ENCODE data around the gene SLC30A3.

Gene SLC30A3

DNA sequence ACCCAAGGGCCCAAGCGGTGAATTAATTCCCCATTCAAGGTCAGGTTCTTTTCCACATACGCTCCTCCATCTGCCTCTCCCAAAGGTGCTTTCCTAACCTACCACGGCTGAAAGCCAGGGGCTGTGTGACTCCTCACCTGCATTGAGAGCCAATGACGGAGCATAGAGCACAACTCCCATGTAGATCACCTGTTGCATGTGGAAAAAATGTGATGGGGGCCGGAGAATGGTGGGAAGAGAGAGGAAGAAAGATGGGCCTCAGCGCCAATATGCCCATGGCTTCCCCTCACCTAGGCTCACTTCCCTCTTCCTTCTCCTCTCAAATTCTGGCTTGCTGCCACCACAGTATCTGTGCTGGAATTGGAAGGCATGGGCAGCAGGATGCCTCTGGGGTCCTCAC lies 56.5 kb downstream of the SLC30A3 start:
- no peaks in the 10 kb centered on the region for H3K9me3 Mint-ChIP-seq
- H3K27ac Mint-ChIP-seq = no peak overlapping the region
- no peak for DNase-seq
- no peak overlapping the region for H3K4me3 Mint-ChIP-seq
- H3K36me3 Mint-ChIP-seq = peaks cover 20% of the 10 kb centered on the region
- H3K4me1 Mint-ChIP-seq = peaks cover 37% of the 10 kb centered on the region
- no peaks in the 10 kb centered on the region for H3K27me3 Mint-ChIP-seq
- CTCF ChIA-PET = no interaction called here

DNA sequence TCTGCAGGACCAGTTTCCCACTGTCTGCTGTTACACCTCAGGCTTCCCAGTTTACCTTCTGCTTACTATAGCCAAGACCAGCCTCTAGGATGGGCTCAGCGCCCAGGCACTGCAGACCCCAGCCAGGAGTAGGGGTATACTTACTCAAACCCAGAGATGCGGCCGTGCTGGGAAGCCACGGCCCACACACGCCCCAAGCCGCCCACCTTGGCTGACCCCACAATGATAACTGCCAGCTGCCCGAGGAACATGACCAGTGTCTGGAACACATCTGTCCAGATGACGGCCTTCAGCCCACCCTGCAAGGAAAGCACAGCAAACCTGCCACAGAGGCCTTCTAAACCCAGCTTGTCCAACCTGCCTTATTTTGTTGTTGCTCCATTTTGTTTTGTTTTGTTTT lies 57.6 kb downstream of the SLC30A3 start:
- H3K27ac Mint-ChIP-seq = peak overlapping the region; percentile 39
- CTCF ChIA-PET = no interaction called here
- H3K27me3 Mint-ChIP-seq = no peaks in the 10 kb centered on the region
- H3K36me3 Mint-ChIP-seq = peaks cover 20% of the 10 kb centered on the region
- peaks cover 32% of the 10 kb centered on the region for H3K4me1 Mint-ChIP-seq
- no peak overlapping the region for H3K4me3 Mint-ChIP-seq
- no peak for DNase-seq
- H3K9me3 Mint-ChIP-seq = no peaks in the 10 kb centered on the region

GRCh38 chr2:27204566-27204965 lies 58.3 kb downstream of the SLC30A3 start:
- Mint-ChIP-seq H3K36me3 (peaks cover 20% of the 10 kb centered on the region), H3K4me1 (peaks cover 26% of the 10 kb centered on the region), H3K27ac (peak overlapping the region; percentile 39), H3K9me3 (no peaks in the 10 kb centered on the region), H3K4me3 (no peak overlapping the region), H3K27me3 (no peaks in the 10 kb centered on the region)
- CTCF ChIA-PET = no interaction called here
- no peak for DNase-seq

DNA sequence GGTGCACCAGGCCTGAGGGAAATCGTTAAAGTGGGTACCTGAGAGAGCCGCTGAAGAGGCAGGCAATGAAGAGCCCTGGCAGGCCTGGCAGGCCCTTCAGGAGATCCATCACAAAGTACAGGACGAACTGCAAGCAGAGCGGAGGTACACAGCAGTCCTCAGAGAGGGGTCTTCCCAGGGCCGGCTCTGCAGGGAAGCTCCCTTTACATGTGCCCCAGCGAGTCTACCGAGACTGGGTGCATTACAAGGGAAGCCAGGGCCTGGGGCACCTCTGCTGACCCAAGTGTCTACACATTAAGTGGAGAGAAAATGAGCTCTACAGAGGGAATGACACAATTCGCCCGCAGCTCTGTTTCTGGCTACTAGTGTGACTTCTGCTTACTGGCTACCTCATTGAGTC lies 59.1 kb downstream of the SLC30A3 start:
- Mint-ChIP-seq H3K9me3 (no peaks in the 10 kb centered on the region), H3K4me1 (peaks cover 22% of the 10 kb centered on the region), H3K36me3 (peaks cover 20% of the 10 kb centered on the region), H3K4me3 (no peak overlapping the region), H3K27ac (no peak overlapping the region), H3K27me3 (no peaks in the 10 kb centered on the region)
- no peak for DNase-seq
- CTCF ChIA-PET = no interaction called here

Data from activated naive CD4-positive, alpha-beta T cell treated with anti-CD3 and anti-CD28 coated beads, Interleukin-2, amount 10 ng/mL, durations not matched to agents 7 days and 5 days (primary cell).